CD14-positive monocyte (primary cell): Measurements from ENCODE around the gene KCNA10. TPM values are rescaled to one million over a fixed set of nuclear protein-coding genes. Genes with fewer than 3 reads are reported as not detected.
A peak's percentile ranks its signal among the peaks of the same experiment; 100 is the strongest.

Source experiments
- DNase-seq, 3 donors: peaks; one replicate each; pipeline ENCODE4 v3.0.0-alpha.2; 2011 to 2022
- H2AFZ ChIP-seq: 2 replicates; pipeline ENCODE4 v1.6.0; 2012; ENCODE audit warnings: mild to moderate bottlenecking, low read depth, low read length, inconsistent platforms; ENCODE audit not compliant: insufficient read depth, poor library complexity, severe bottlenecking
- H3K27ac ChIP-seq, 2 donors: 1 replicate in 1 of 2; 2 replicates in 1 of 2; pipeline ENCODE4 v1.5.1; 2012 to 2013; ENCODE audit warnings: low read length in 2 of 2, control low read depth in 1 of 2, inconsistent platforms in 1 of 2, low read depth in 1 of 2, mild to moderate bottlenecking in 1 of 2
- H3K27me3 ChIP-seq, 2 donors: one replicate each; pipeline versions ENCODE4 v1.6.0 to v1.6.1; 2011 to 2013; ENCODE audit warnings: low read length in 2 of 2; ENCODE audit not compliant: control insufficient read depth in 2 of 2, insufficient read depth in 2 of 2
- H3K36me3 ChIP-seq, 2 donors: replicated peaks in 1 of 2; 1 replicate in 1 of 2; 2 replicates in 1 of 2; pipeline versions ENCODE4 v1.5.1 to v1.6.1; 2012 to 2013; ENCODE audit warnings: low read length in 2 of 2, control low read depth in 1 of 2, inconsistent platforms in 1 of 2, mild to moderate bottlenecking in 1 of 2; ENCODE audit not compliant: insufficient read depth in 2 of 2, control insufficient read depth in 1 of 2
- H3K4me1 ChIP-seq, 2 donors: 1 replicate in 1 of 2; 2 replicates in 1 of 2; pipeline versions ENCODE4 v1.5.1 to v1.6.1; 2012 to 2013; ENCODE audit warnings: low read length in 2 of 2, control low read depth in 1 of 2, inconsistent platforms in 1 of 2, mild to moderate bottlenecking in 1 of 2, moderate library complexity in 1 of 2; ENCODE audit not compliant: insufficient read depth in 2 of 2, control insufficient read depth in 1 of 2
- H3K4me2 ChIP-seq: replicated peaks from 2 replicates; pipeline ENCODE3; 2012; ENCODE audit warnings: low read length, moderate library complexity, mild to moderate bottlenecking; ENCODE audit not compliant: poor library complexity, severe bottlenecking; ENCODE audit errors: extremely low read depth
- H3K4me3 ChIP-seq, 3 experiments: fragments of 200-600 bp in 1 of 3; sonication (generic) in 1 of 3; replicated peaks in 1 of 3; 1 replicate in 2 of 3; 2 replicates in 1 of 3; pipeline ENCODE4 v1.5.1; 2011 to 2013; ENCODE audit warnings: low read length in 3 of 3, mild to moderate bottlenecking in 3 of 3, control low read depth in 2 of 3, low read depth in 2 of 3, inconsistent platforms in 1 of 3, moderate library complexity in 1 of 3
- H3K79me2 ChIP-seq: 2 replicates; pipeline ENCODE4 v1.6.0; 2012; ENCODE audit warnings: mild to moderate bottlenecking, control low read depth, inconsistent platforms, low read length, moderate library complexity; ENCODE audit not compliant: insufficient read depth
- H3K9ac ChIP-seq: 2 replicates; pipeline ENCODE4 v1.6.0; 2017; ENCODE audit warnings: low read length, mild to moderate bottlenecking; ENCODE audit not compliant: insufficient read depth, poor library complexity, severe bottlenecking
- H3K9me3 ChIP-seq, 2 donors: replicated peaks in 1 of 2; 1 replicate in 1 of 2; 2 replicates in 1 of 2; pipeline versions ENCODE4 v1.5.1 to v1.6.1; 2012 to 2013; ENCODE audit warnings: low read length in 2 of 2, control low read depth in 1 of 2; ENCODE audit not compliant: control insufficient read depth in 1 of 2, insufficient read depth in 1 of 2
- H4K20me1 ChIP-seq: 2 replicates; pipeline ENCODE4 v1.6.0; 2012; ENCODE audit warnings: mild to moderate bottlenecking, low read length, control low read depth, moderate library complexity; ENCODE audit not compliant: insufficient read depth
- H3K27ac Mint-ChIP-seq, 7 donors: one replicate each; pipeline ENCODE4 v1.8.0; 2020; ENCODE audit warnings: mild to moderate bottlenecking in 7 of 7, mixed read lengths in 7 of 7, moderate library complexity in 6 of 7, inconsistent platforms in 2 of 7
- H3K27me3 Mint-ChIP-seq, 3 donors: one replicate each; pipeline ENCODE4 v1.8.0; 2021 to 2022; ENCODE audit warnings: low read depth in 3 of 3, mild to moderate bottlenecking in 3 of 3, mixed read lengths in 3 of 3, moderate library complexity in 3 of 3, inconsistent platforms in 1 of 3
- H3K36me3 Mint-ChIP-seq, 2 donors: one replicate each; pipeline ENCODE4 v1.8.0; 2020; ENCODE audit warnings: mixed read lengths in 2 of 2, inconsistent platforms in 1 of 2, mild to moderate bottlenecking in 1 of 2
- H3K4me1 Mint-ChIP-seq: one replicate; pipeline ENCODE4 v1.8.0; 2020; ENCODE audit warnings: mild to moderate bottlenecking, mixed read lengths
- H3K4me3 Mint-ChIP-seq, 2 donors: one replicate each; pipeline ENCODE4 v1.8.0; 2020; ENCODE audit warnings: mild to moderate bottlenecking in 2 of 2, mixed read lengths in 2 of 2, moderate library complexity in 1 of 2
- H3K9me3 Mint-ChIP-seq, 7 donors: one replicate each; pipeline ENCODE4 v1.8.0; 2020 to 2022; ENCODE audit warnings: mixed read lengths in 7 of 7, mild to moderate bottlenecking in 6 of 7, moderate library complexity in 6 of 7, inconsistent platforms in 2 of 7
- CTCF ChIP-seq: fragments of 200-600 bp; IDR thresholded peaks from one replicate; pipeline ENCODE4 v1.8.0; 2022; ENCODE audit warnings: antibody characterized with exemption, mild to moderate bottlenecking
- WGBS: methylation state at CpG from one replicate; pipeline ENCODE4 v1.1.5; 2013; ENCODE audit warnings: missing lambda C conversion rate; ENCODE audit not compliant: insufficient coverage; 5-methylcytosine and 5-hydroxymethylcytosine counted together
- intact Hi-C, 2 donors: fragments of 100-400 bp; cut with micrococcal nuclease; formaldehyde crosslinking; loops; one replicate each; pipeline versions ENCODE4 v1.15.0 to v1.15.1; 2023
- polyA plus RNA-seq, 3 donors: library from polyadenylated mRNA; depleted of rRNA in 1 of 3; unstranded in 2 of 3; stranded (reverse) in 1 of 3; fragments of 300-500 nt in 2 of 3; fragments of >200 nt in 1 of 3; fragmentation: Illumina TruSeq in 2 of 3; gene quantifications; 1 replicate in 2 of 3; 2 replicates in 1 of 3; pipeline ENCODE4 v1.2.3, GENCODE V29; 2012 to 2021

The KCNA10 gene
- polyA plus RNA-seq, 3 donors = not detected

- Histone ChIP-seq H3K79me2 (no peaks in the 10 kb centered on the region), H3K36me3 (no peaks in the 10 kb centered on the region), H3K4me1 (no peaks in the 10 kb centered on the region), H3K9me3 (no peaks in the 10 kb centered on the region), H3K27ac (no peak overlapping the region), H2AFZ (no peak overlapping the region), H3K4me2 (no peak overlapping the region), H4K20me1 (no peaks in the 10 kb centered on the region), H3K27me3 (no peaks in the 10 kb centered on the region), H3K9ac (no peak overlapping the region), H3K4me3 (no peak overlapping the region)
- Mint-ChIP-seq H3K27ac (no peak overlapping the region), H3K4me3 (no peak overlapping the region), H3K4me1 (no peaks in the 10 kb centered on the region), H3K36me3 (no peaks in the 10 kb centered on the region), H3K27me3 (peaks cover 4 to 6% (median 5%) of the 10 kb centered on the region in 3 donors), H3K9me3 (no peaks in the 10 kb centered on the region)
- WGBS = no CpG with 5 or more reads among the region's 4 CpGs
- TF ChIP-seq CTCF = no peak
- DNase-seq = peak in 2 of 3 donors; percentile 8 to 12
- intact Hi-C loops = no loop called here
Observed at GRCh38 chr1:110542725-110543124, 23.8 kb upstream of the KCNA10 start.

- H3K27me3 Mint-ChIP-seq = peaks cover 4 to 6% (median 5%) of the 10 kb centered on the region in 3 donors
- TF ChIP-seq CTCF = no peak
- no peak for DNase-seq
- no CpG with 5 or more reads among the region's 1 CpG for WGBS
- Histone ChIP-seq H2AFZ (no peak overlapping the region), H3K9me3 (no peaks in the 10 kb centered on the region), H3K79me2 (no peaks in the 10 kb centered on the region), H3K36me3 (no peaks in the 10 kb centered on the region), H3K4me3 (no peak overlapping the region), H3K27me3 (no peaks in the 10 kb centered on the region), H3K9ac (no peak overlapping the region), H4K20me1 (no peaks in the 10 kb centered on the region), H3K4me2 (no peak overlapping the region), H3K4me1 (no peaks in the 10 kb centered on the region), H3K27ac (no peak overlapping the region)
- H3K4me3 Mint-ChIP-seq = no peak overlapping the region
- H3K9me3 Mint-ChIP-seq = no peaks in the 10 kb centered on the region
- H3K4me1 Mint-ChIP-seq = no peaks in the 10 kb centered on the region
- no peaks in the 10 kb centered on the region for H3K36me3 Mint-ChIP-seq
- H3K27ac Mint-ChIP-seq = no peak overlapping the region
- intact Hi-C loops = no loop called here
Observed at GRCh38 chr1:110541906-110542395, 23.0 kb upstream of the KCNA10 start.
